Transverse colon (tissue), 3 donors: ENCODE data around the gene RAB3C.

Source experiments
- POLR2A ChIP-seq: fragments of 450-650 bp; IDR thresholded peaks from one replicate; pipeline ENCODE4 v1.6.1; 2016; ENCODE audit warnings: antibody characterized with exemption, mild to moderate bottlenecking, moderate library complexity
- TF ChIP-seq, protein P1 (sequence below), 5 experiments: fragments of 200-600 bp in 3 of 5; fragments of 450-650 bp in 2 of 5; sonication (generic) in 3 of 5; IDR thresholded peaks; 1 replicate in 2 of 5; 2 replicates in 3 of 5; pipeline ENCODE4 v1.5.1; 2016 to 2017; ENCODE audit warnings: antibody characterized with exemption in 5 of 5, inconsistent platforms in 3 of 5, mild to moderate bottlenecking in 2 of 5, moderate library complexity in 1 of 5

DNA sequence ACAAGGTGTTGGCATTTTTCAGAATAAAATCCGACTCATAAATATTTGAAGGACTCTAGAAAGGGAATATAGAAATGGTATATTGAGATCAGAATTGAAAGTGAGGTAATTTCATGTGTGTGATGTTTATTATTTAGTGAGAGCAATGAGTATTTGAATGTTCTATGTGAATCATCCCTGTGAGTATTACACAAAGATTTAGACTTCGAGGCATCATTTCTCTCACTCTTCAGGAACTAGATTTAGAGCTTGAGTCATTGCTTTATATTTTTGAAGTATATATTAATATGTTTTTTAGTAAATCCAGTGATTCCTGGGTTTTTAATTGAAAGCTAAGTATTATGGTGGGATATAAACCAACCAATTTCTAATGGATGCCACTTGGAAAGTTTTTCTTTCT lies 91.2 kb downstream of the RAB3C start:
- no peak for TF ChIP-seq POLR2A
- TF ChIP-seq, protein P1, sequence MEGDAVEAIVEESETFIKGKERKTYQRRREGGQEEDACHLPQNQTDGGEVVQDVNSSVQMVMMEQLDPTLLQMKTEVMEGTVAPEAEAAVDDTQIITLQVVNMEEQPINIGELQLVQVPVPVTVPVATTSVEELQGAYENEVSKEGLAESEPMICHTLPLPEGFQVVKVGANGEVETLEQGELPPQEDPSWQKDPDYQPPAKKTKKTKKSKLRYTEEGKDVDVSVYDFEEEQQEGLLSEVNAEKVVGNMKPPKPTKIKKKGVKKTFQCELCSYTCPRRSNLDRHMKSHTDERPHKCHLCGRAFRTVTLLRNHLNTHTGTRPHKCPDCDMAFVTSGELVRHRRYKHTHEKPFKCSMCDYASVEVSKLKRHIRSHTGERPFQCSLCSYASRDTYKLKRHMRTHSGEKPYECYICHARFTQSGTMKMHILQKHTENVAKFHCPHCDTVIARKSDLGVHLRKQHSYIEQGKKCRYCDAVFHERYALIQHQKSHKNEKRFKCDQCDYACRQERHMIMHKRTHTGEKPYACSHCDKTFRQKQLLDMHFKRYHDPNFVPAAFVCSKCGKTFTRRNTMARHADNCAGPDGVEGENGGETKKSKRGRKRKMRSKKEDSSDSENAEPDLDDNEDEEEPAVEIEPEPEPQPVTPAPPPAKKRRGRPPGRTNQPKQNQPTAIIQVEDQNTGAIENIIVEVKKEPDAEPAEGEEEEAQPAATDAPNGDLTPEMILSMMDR (IDR thresholded peaks at IDR 0.05): no peak
